Measurements from ENCODE around the gene ZNHIT6.
"Not testable (repeated sequence)": the region's sequence is repeated elsewhere in the genome, so short reads cannot be mapped to it uniquely, and the experiment has no call there.

The ZNHIT6 gene

GRCh38 chr1:85665932-85666331 is 42.3 kb downstream of the ZNHIT6 start:
- DNase-seq = no peak

GRCh38 chr1:85663382-85663781 is 44.9 kb downstream of the ZNHIT6 start:
- DNase-seq = no peak

- no peak for DNase-seq
These were observed 46.5 kb downstream of the ZNHIT6 start for GRCh38 chr1:85661767-85662166.

GRCh38 chr1:85660541-85660940 is 47.7 kb downstream of the ZNHIT6 start:
- no peak for DNase-seq

GRCh38 chr1:85659174-85659573 is 49.1 kb downstream of the ZNHIT6 start:
- DNase-seq = no peak

- DNase-seq = no peak
These were observed 51.3 kb downstream of the ZNHIT6 start for GRCh38 chr1:85656948-85657347.

- no peak for DNase-seq
These were observed 52.0 kb downstream of the ZNHIT6 start for GRCh38 chr1:85656256-85656655.

GRCh38 chr1:85655315-85655714 is 52.9 kb downstream of the ZNHIT6 start:
- DNase-seq = no peak

- DNase-seq = no peak
These were observed 54.0 kb downstream of the ZNHIT6 start for GRCh38 chr1:85654066-85654782.

- DNase-seq = no peak
These were observed 55.9 kb downstream of the ZNHIT6 start for GRCh38 chr1:85652327-85652726.

- no peak for DNase-seq
These were observed 57.6 kb downstream of the ZNHIT6 start for GRCh38 chr1:85650645-85651044.

GRCh38 chr1:85649591-85649990 is 58.6 kb downstream of the ZNHIT6 start:
- no peak for DNase-seq

GRCh38 chr1:85641598-85642556 is 66.4 kb downstream of the ZNHIT6 start:
- not testable (repeated sequence) for DNase-seq

- not testable (repeated sequence) for DNase-seq
These were observed 68.3 kb downstream of the ZNHIT6 start for GRCh38 chr1:85639920-85640319.

GRCh38 chr1:85638412-85638811 is 69.8 kb downstream of the ZNHIT6 start:
- no peak for DNase-seq

- no peak for DNase-seq
These were observed 77.7 kb downstream of the ZNHIT6 start for GRCh38 chr1:85630493-85630892.

GRCh38 chr1:85629532-85629920 is 78.7 kb downstream of the ZNHIT6 start:
- no peak for DNase-seq

- DNase-seq = no peak
These were observed 79.3 kb downstream of the ZNHIT6 start for GRCh38 chr1:85628791-85629531.

- no peak for DNase-seq
These were observed 81.4 kb downstream of the ZNHIT6 start for GRCh38 chr1:85626818-85627217.

GRCh38 chr1:85624361-85624760 is 83.9 kb downstream of the ZNHIT6 start:
- DNase-seq = no peak

- no peak for DNase-seq
These were observed 85.2 kb downstream of the ZNHIT6 start for GRCh38 chr1:85623061-85623471.

GRCh38 chr1:85621430-85621829 is 86.8 kb downstream of the ZNHIT6 start:
- no peak for DNase-seq

GRCh38 chr1:85617633-85618100 is 90.6 kb downstream of the ZNHIT6 start:
- DNase-seq = no peak
